GM13976 (cell line): ENCODE results near the gene SIRPD.
"Not testable (repeated sequence)": the region's sequence is repeated elsewhere in the genome, so short reads cannot be mapped to it uniquely, and the experiment has no call there.

Source experiments
- DNase-seq: peaks from one replicate; pipeline ENCODE4 v3.0.0; 2012; ENCODE audit warnings: low spot score
- in situ Hi-C: fragments of 300-500 bp; cut with MboI; formaldehyde crosslinking; loops from one replicate; pipeline ENCODE4 v1.12.0; 2022; ENCODE audit warnings: low sequenced_read_pairs, mixed read lengths, inconsistent platforms; ENCODE audit not compliant: unreplicated experiment
- TF ChIP-seq, protein P1 (sequence below): IDR thresholded peaks from 2 replicates; pipeline ENCODE4 v1.5.1; 2012; ENCODE audit warnings: borderline replicate concordance, mild to moderate bottlenecking; ENCODE audit not compliant: insufficient read depth; ENCODE audit errors: extremely low read depth, missing control alignments, control extremely low read depth

SIRPD gene

DNA sequence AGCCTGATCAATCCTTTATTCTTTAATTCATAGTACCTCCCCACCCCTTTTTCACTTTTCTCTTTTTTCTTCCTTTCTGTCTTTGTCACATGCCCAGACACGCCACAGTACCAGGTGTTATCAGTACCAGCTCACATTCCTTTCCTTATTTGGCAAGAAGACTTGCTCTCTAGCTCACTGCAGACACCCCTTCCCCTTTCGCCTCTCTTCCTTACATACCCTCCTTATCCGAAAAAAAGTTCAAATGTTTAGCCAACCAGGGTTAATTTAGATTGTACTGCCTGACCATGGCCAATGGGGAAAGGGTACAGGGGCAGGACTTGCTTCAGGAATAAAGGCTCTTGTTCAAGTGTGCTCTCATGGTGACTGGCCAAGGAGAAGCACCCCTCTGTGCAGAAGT is 57.0 kb downstream of the SIRPD start:
- TF ChIP-seq, protein P1, sequence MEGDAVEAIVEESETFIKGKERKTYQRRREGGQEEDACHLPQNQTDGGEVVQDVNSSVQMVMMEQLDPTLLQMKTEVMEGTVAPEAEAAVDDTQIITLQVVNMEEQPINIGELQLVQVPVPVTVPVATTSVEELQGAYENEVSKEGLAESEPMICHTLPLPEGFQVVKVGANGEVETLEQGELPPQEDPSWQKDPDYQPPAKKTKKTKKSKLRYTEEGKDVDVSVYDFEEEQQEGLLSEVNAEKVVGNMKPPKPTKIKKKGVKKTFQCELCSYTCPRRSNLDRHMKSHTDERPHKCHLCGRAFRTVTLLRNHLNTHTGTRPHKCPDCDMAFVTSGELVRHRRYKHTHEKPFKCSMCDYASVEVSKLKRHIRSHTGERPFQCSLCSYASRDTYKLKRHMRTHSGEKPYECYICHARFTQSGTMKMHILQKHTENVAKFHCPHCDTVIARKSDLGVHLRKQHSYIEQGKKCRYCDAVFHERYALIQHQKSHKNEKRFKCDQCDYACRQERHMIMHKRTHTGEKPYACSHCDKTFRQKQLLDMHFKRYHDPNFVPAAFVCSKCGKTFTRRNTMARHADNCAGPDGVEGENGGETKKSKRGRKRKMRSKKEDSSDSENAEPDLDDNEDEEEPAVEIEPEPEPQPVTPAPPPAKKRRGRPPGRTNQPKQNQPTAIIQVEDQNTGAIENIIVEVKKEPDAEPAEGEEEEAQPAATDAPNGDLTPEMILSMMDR = no peak
- no peak for DNase-seq
- in situ Hi-C loops = no loop called here

DNA sequence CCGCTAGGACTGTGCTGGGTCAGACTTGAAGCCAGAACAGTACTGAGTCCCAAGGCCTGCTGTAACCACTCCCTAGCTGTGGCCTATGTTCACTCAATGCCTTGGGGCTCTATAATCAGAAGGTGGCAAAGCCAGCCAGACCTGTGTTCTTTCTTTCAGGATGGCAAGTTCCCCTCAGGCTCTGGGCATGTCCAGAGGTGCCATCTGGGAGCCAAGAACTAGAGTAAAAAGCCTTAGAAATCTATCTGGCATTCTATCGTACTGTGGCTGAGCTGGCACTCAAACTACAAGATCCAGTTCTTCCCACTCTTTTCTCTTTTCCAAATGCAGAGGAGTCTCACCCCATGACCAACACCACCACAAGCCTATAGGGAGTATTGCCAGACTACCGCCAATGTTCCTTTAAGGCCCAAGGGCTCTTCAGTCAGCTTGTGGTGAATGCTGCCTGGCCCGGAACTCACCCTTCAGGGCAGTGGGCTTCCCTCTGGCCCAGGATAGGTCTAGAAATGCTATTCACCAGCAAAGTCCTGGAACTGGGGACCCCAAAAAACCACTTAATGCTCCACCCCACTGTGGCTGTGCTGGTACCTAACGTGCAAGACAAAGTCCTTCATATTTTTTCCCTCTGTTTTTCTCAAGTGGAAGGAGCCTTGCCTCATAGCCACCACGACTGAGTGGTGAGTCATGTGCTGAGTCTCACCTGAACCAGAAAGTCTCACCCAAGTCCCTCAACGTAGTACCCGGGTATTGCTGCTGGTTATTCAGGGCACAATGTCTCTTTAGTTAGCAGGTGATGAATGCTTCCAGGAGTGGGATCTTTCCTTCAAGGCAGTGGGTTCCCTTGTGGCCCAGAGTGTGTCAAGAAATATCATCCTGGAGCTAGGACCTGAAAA is 57.7 kb downstream of the SIRPD start:
- DNase-seq = no peak
- in situ Hi-C loops = no loop called here
- TF ChIP-seq, protein P1 = no peak

DNA sequence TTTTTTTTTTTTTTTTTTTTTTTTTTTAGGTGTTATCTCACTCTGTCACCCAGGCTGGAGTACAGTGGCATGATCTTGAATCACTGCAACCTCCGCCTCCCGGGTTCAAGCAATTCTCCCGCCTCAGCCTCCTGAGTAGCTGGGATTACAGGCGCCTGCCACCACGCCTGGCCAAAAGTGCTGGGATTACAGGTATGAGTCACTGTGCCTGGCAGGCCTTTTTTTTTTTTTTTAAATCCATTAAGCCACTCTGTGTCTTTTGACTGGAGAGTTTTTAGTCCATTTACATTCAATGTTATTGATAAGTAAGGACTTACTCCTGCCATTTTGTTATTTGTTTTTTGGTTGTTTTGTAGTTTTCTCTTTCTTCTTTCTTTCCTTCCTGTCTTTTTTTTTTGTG is 60.1 kb downstream of the SIRPD start:
- DNase-seq, in situ Hi-C loops: not testable (repeated sequence)

DNA sequence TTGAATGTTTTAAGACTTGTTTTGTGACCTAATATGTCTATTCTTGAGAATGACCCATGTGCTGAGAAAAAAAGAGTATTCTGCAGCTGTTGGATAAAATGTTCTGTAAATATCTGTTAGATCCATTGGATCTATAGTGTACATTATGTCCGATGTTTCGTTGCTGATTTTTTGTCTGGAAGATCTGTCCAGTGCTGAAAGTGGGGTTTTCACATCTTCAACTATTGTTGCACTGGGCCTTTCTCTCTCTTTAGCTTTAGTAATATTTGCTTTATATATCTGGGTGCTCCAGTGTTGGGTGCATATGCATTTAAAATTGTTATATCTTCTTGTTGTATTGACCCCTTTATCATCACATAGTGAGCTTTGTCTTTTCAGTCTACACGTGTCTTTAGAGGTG is 60.6 kb downstream of the SIRPD start:
- TF ChIP-seq, protein P1 = no peak
- no peak for DNase-seq
- in situ Hi-C loops = no loop called here

DNA sequence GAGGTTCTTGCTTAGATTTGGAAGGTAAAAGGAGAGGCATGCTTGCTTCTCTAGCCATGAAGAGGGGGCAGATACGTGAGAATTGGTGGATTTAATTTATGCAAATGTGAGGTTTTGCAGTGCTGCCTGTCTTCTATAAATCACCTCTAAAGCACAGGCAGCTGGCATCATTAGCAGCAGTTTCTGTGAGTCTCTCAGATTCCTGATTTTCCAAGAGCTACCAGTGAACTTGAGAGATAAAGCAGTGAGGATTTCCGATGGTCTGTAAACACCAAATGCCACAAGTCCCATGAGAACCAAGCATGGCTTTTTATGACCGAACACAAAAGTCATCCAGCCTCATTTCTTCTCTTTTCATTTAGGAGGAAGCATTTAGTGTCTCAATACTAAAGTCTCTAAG is 63.1 kb downstream of the SIRPD start:
- TF ChIP-seq, protein P1 = no peak
- DNase-seq = no peak
- in situ Hi-C loops = no loop called here

DNA sequence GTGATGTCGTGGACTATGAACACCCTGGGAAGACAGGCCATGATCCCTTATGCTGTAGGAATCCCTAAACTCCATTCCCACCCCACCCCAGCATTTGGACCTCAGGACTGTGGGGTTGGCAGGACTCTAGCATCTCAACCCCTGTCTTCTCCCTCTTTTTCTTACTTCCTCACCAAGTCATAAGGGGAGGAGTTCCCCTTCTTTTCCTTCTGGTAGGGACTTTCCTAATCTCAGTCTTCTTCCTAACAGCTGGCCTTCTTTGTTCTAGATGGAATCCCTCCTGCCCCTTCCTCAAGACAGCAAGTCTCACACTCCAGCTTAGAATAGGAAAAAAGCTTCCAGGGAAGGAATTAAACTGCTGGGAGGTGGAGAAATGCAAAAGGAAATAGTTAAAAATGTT is 64.0 kb downstream of the SIRPD start:
- in situ Hi-C loops = no loop called here
- TF ChIP-seq, protein P1 = no peak
- no peak for DNase-seq

DNA sequence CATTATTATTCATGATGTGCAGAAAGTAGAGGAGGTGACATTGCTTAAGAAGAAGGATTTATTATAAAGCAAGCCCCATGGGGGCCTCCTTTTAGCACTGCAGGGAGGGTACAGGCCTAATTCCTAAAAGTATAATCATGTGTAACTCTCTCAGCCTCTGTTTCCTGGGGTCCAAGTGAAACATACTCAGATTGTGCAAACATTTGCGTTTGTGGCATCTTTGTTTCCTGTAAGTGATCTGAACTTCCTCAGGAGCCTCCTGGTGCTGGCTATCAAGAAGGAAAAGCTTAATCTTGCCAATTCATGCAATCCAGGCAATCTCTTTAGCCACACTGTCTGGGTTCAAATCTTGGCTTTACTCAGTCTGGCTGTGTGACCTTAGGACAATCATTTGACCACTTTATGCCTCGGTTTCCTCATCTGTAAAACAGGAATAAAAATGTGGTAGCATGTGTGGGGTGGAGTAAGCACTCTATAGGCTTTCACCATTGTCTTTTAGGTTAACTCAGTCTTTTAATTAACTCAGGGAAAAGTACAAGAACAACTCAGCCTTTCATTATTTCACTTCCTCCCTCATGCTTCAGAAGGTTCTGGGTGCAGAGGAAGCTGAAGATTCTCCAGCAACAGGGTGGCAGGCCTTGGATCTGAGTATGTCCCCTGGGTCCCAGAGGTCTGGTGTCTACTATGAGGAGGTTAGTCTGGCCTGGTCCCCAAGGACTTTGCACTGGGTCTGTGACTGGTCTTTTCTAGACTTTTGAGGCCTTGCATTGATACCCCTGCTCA is 65.5 kb downstream of the SIRPD start:
- in situ Hi-C loops = no loop called here
- TF ChIP-seq, protein P1 = no peak
- DNase-seq = no peak
